ENCODE results near the gene CEACAM4. TPM values are rescaled to one million over a fixed set of nuclear protein-coding genes. Genes with fewer than 3 reads are reported as not detected.

CEACAM4 gene
- total RNA-seq, 2 experiments from 2014 or later = not detected

Other genes starting within 250 kb of the CEACAM4 start
- 10 to 100 TPM; 32.7 to 47.8 TPM for gene EXOSC5, start 229.7 kb downstream of the CEACAM4 start, total RNA-seq
- 10 to 100 TPM; 14.5 to 25.4 TPM for gene BCKDHA, start 229.3 kb downstream of the CEACAM4 start, total RNA-seq
- gene B3GNT8, start 199.7 kb downstream of the CEACAM4 start, total RNA-seq = under 1 TPM in 1 of 2 experiments, not detected in 1; 0.41 TPM
- 10 to 100 TPM; 52.5 to 66.3 TPM for gene DMAC2, start 187.2 kb downstream of the CEACAM4 start, total RNA-seq
- gene ERICH4, start 183.9 kb downstream of the CEACAM4 start, total RNA-seq = not detected
- 10 to 100 TPM; 22.1 to 27.6 TPM for gene CEACAM21, start 50.9 kb downstream of the CEACAM4 start, total RNA-seq
- not detected for gene CEACAM7, start 61.2 kb upstream of the CEACAM4 start, total RNA-seq
- not detected for gene CEACAM5, start 81.6 kb upstream of the CEACAM4 start, total RNA-seq
- gene CEACAM6, start 128.5 kb upstream of the CEACAM4 start, total RNA-seq = not detected
- gene CEACAM3, start 169.5 kb upstream of the CEACAM4 start, total RNA-seq = not detected
- not detected for gene LYPD4, start 217.6 kb upstream of the CEACAM4 start, total RNA-seq
- not detected for gene DMRTC2, start 218.0 kb upstream of the CEACAM4 start, total RNA-seq
- gene RPS19, start 233.2 kb upstream of the CEACAM4 start, total RNA-seq = 1,000 to 10,000 TPM; 2,342 to 3,204 TPM

Measured in activated CD4-positive, alpha-beta T cell treated with anti-CD3 and anti-CD28 coated beads for 36 hours (primary cell).